Motor neuron (in vitro differentiated cells): Measurements from ENCODE around the gene ALOXE3. TPM values are rescaled to one million over a fixed set of nuclear protein-coding genes. Genes with fewer than 3 reads are reported as not detected.

ENCODE experiments used
- ATAC-seq, 8 experiments: fragments of 200-7000 bp; cut with Tn5 transposase; replicated peaks in 6 of 8; 2 replicates each; pipeline ENCODE4 v1.8.0; 2021; ENCODE audit warnings: mild to moderate bottlenecking in 8 of 8, moderate library complexity in 8 of 8
- H3K27ac ChIP-seq, 2 donors: fragments of 250-450 bp; sonication (Bioruptor Pico); 2 replicates each; pipeline ENCODE4 v1.9.0; 2021; ENCODE audit warnings: antibody characterized with exemption in 2 of 2, mild to moderate bottlenecking in 2 of 2, moderate library complexity in 1 of 2
- H3K4me1 ChIP-seq, 2 donors: fragments of 250-450 bp; sonication (Bioruptor Pico); replicated peaks in 1 of 2; 2 replicates each; pipeline ENCODE4 v1.6.1; 2021; ENCODE audit warnings: antibody characterized with exemption in 2 of 2, mild to moderate bottlenecking in 2 of 2, moderate library complexity in 1 of 2
- H3K4me3 ChIP-seq, 5 donors: fragments of 250-450 bp; sonication (Bioruptor Pico); 2 replicates each; pipeline ENCODE4 v1.9.0; 2021; ENCODE audit warnings: antibody characterized with exemption in 5 of 5, mild to moderate bottlenecking in 5 of 5, moderate library complexity in 4 of 5
- WGBS, 10 experiments: fragments of 450-650 bp; shearing (Covaris generic); methylation state at CpG; one replicate each; pipeline ENCODE4 v1.0.0; 2022; 5-methylcytosine and 5-hydroxymethylcytosine counted together
- in situ Hi-C, 9 experiments: fragments of 400-800 bp; cut with MboI; loops; one replicate each; pipeline ENCODE4 v1.15.0; 2021; ENCODE audit warnings: low sequenced_read_pairs in 9 of 9, low pct_unique_long_range_greater_than_20kb in 2 of 9; ENCODE audit not compliant: unreplicated experiment in 9 of 9
- total RNA-seq, 8 experiments: library from RNA; unstranded; fragments of 300-600 nt; gene quantifications; 2 replicates each; pipeline versions ENCODE4 v1.2.3 to v1.2.4, GENCODE V29; 2022

ALOXE3 gene
- under 1 TPM in 7 of 8 experiments, not detected in 1; 0.15 to 0.95 (median 0.36) TPM for total RNA-seq

- H3K27ac ChIP-seq, result peak within 1 kb of the TSS; percentile 64 to 85
- H3K4me1 ChIP-seq, result no peaks in the 10 kb centered on the region
- in situ Hi-C loops, result no loop called here
- H3K4me3 ChIP-seq, result peak within 1 kb of the TSS; percentile 49 to 74 (median 56)
- WGBS, 10 experiments, result 0 to 15% (median 5%) methylated on average over 1 to 9 of the region's 33 CpGs; no CpG with 5 or more reads in 4 of the 10 experiments
- peak in 5 of 8 experiments; percentile 0 to 7 (median 1) for ATAC-seq
Observed at GRCh38 chr17:8117980-8118768, at the start of gene ALOXE3. Gene ALOXE3, minus strand, starts transcription at chr17:8118514. Its CDS starts 524 bp downstream, at chr17:8117990.

GRCh38 chr17:8167526-8167925 is 49.2 kb upstream of the ALOXE3 start:
- ATAC-seq, result no peak
- Histone ChIP-seq H3K4me1 (peaks cover 18 to 20% of the 10 kb centered on the region in 2 donors), H3K27ac (no peak overlapping the region), H3K4me3 (no peak overlapping the region)
- in situ Hi-C loops, result no loop called here
- WGBS, 10 experiments, result 33 to 88% (median 76%) methylated on average over 1 to 3 of the region's 3 CpGs; no CpG with 5 or more reads in 4 of the 10 experiments

GRCh38 chr17:8166731-8167130 is 48.4 kb upstream of the ALOXE3 start:
- Histone ChIP-seq H3K4me3 (no peak overlapping the region), H3K27ac (no peak overlapping the region), H3K4me1 (peaks cover 18 to 20% of the 10 kb centered on the region in 2 donors)
- no peak for ATAC-seq
- in situ Hi-C loops, result no loop called here
- WGBS, 10 experiments, result 76 to 100% (median 77%) methylated on average over 2 to 5 of the region's 6 CpGs; no CpG with 5 or more reads in 5 of the 10 experiments

GRCh38 chr17:8164815-8165131 is 46.5 kb upstream of the ALOXE3 start:
- 70 to 100% (median 83%) methylated on average over 1 to 6 of the region's 6 CpGs; no CpG with 5 or more reads in 5 of the 10 experiments for WGBS, 10 experiments
- Histone ChIP-seq H3K27ac (peak overlapping the region; percentile 99 to 100), H3K4me1 (peaks cover 18 to 25% of the 10 kb centered on the region in 2 donors), H3K4me3 (no peak overlapping the region)
- in situ Hi-C loops, result no loop called here
- ATAC-seq, result no peak

GRCh38 chr17:8163978-8164814 is 45.9 kb upstream of the ALOXE3 start:
- Histone ChIP-seq H3K4me1 (peaks cover 18 to 26% of the 10 kb centered on the region in 2 donors), H3K27ac (peak overlapping the region; percentile 99 to 100), H3K4me3 (peak overlapping the region in 2 of 5 donors; percentile 100)
- ATAC-seq, result peak; percentile 42 to 82 (median 78)
- WGBS, 10 experiments, result 10 to 67% (median 35%) methylated on average over 1 to 5 of the region's 13 CpGs; no CpG with 5 or more reads in 3 of the 10 experiments
- in situ Hi-C loops, result no loop called here

GRCh38 chr17:8162997-8163977 is 45.0 kb upstream of the ALOXE3 start:
- WGBS, 10 experiments, result 0% methylated on average over 1 of the region's 55 CpGs; no CpG with 5 or more reads in 9 of the 10 experiments
- Histone ChIP-seq H3K27ac (peak overlapping the region; percentile 99 to 100), H3K4me3 (peak overlapping the region; percentile 62 to 100 (median 99)), H3K4me1 (peaks cover 18 to 30% of the 10 kb centered on the region in 2 donors)
- in situ Hi-C loops, result no loop called here
- peak; percentile 2 to 30 (median 24) for ATAC-seq

DNA sequence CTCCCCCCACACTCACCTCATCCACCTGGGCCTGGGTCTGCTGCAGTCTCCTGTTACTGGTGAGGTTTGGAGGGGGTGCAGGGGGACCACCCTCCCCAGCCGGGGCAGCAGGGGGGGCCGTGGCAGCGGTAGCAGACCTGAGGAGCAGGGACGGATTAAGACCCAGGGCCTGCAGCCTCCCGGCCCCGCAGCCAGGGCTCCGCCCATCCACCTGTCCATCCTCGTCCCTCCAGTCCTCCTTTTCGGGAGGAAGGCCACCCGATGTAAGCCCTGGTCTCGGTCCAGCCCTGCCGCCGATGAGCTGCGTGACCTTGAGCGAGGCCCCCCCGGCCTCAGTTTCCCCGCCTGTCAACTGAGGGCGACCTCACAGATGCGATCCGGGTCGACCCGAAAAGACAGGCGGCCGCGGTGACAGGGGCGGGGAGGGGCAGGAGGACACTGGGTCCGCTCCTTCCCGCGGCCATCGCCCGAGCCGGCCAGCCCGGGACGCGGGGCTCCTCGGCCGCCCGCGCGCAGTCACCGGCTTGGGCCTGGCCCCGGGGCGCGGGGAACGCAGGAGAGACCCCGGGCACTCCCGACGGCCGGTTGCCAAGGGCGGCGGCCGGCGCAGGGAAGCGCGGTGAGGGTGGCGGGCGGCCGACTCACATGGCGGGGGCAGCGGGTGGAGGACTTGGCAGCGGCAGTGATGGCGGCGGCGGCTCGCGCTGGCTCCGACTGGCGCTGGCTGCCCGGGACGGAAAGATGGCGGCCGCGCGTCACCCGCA is 44.1 kb upstream of the ALOXE3 start, which contains the start of gene VAMP2:
Gene VAMP2 (minus strand): TSS at position 716 of the 764 bp plus-strand sequence. CDS start 69 bp downstream, at position 647.
- ATAC-seq, result peak; percentile 53 to 76 (median 63)
- in situ Hi-C loops, result no loop called here
- Histone ChIP-seq H3K27ac (peak within 1 kb of the TSS; percentile 99 to 100), H3K4me3 (peak within 1 kb of the TSS; percentile 62 to 100 (median 99)), H3K4me1 (peaks cover 18 to 30% of the 10 kb centered on the region in 2 donors)
- WGBS, 10 experiments, result 0 to 3% methylated on average over 5 to 6 of the region's 75 CpGs; no CpG with 5 or more reads in 8 of the 10 experiments

- peaks cover 23 to 33% of the 10 kb centered on the region in 2 donors for H3K4me1 ChIP-seq
- in situ Hi-C loops, result no loop called here
- ATAC-seq, result no peak
- WGBS, 10 experiments, result 39 to 96% (median 73%) methylated on average over 2 to 8 of the region's 19 CpGs; no CpG with 5 or more reads in 3 of the 10 experiments
- peak overlapping the region; percentile 62 to 100 (median 99) for H3K4me3 ChIP-seq
- peak overlapping the region; percentile 99 to 100 for H3K27ac ChIP-seq
Observed at GRCh38 chr17:8161289-8162232, 43.2 kb upstream of the ALOXE3 start.

GRCh38 chr17:8160741-8161221 is 42.5 kb upstream of the ALOXE3 start:
- peaks cover 23 to 33% of the 10 kb centered on the region in 2 donors for H3K4me1 ChIP-seq
- peak overlapping the region in 1 of 2 donors; percentile 100 for H3K27ac ChIP-seq
- in situ Hi-C loops, result no loop called here
- no peak for ATAC-seq
- H3K4me3 ChIP-seq, result peak overlapping the region; percentile 62 to 100 (median 99)
- 20 to 100% (median 94%) methylated on average over 1 to 2 of the region's 5 CpGs; no CpG with 5 or more reads in 4 of the 10 experiments for WGBS, 10 experiments

DNA sequence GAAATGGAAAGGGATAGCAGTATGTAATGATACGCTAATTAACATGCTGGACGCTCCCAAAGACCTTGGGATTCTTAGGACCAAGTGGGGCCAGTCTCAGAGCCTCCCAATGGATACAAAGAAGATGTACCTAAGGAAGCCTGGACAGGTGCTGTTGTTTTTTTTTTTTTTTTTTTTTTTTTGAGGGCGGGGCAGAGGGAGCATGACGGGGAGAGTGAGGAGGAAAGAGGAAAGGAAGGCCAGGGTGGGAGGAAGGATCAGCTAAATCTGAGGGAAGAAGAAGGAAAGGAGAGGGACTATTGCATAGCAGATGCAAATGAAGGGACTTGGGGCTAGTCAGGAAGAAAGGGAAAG is 41.9 kb upstream of the ALOXE3 start:
- H3K27ac ChIP-seq, result peak overlapping the region in 1 of 2 donors; percentile 100
- H3K4me1 ChIP-seq, result peaks cover 23 to 39% of the 10 kb centered on the region in 2 donors
- WGBS, 10 experiments, result 20 to 100% (median 80%) methylated on average over 1 to 4 of the region's 4 CpGs; no CpG with 5 or more reads in 1 of the 10 experiments
- in situ Hi-C loops, result no loop called here
- ATAC-seq, result no peak
- peak overlapping the region; percentile 62 to 100 (median 99) for H3K4me3 ChIP-seq
